Ascending aorta (tissue), 2 donors: ENCODE measurements around the gene PDE5A. TPM values are rescaled to one million over a fixed set of nuclear protein-coding genes. Genes with fewer than 3 reads are reported as not detected.

Experiments
- DNase-seq, 2 donors: peaks; one replicate each; pipeline ENCODE4 v3.0.0-alpha.2; 2019; ENCODE audit warnings: low spot score in 2 of 2
- H3K27ac ChIP-seq, 2 donors: fragments of 200-600 bp; sonication (generic); one replicate each; pipeline ENCODE4 v1.5.1; 2016 to 2017; ENCODE audit warnings: mild to moderate bottlenecking in 1 of 2
- H3K27me3 ChIP-seq: fragments of 200-600 bp; sonication (generic); one replicate; pipeline ENCODE4 v1.5.1; 2017
- H3K36me3 ChIP-seq, 2 donors: fragments of 200-600 bp; sonication (generic); one replicate each; pipeline ENCODE4 v1.5.1; 2016
- H3K4me1 ChIP-seq, 2 donors: fragments of 200-600 bp; sonication (generic); one replicate each; pipeline ENCODE4 v1.5.1; 2016 to 2017; ENCODE audit warnings: mild to moderate bottlenecking in 1 of 2
- H3K4me3 ChIP-seq, 2 donors: fragments of 200-600 bp; sonication (generic); one replicate each; pipeline ENCODE4 v1.5.1; 2016 to 2017; ENCODE audit warnings: mild to moderate bottlenecking in 1 of 2
- H3K9me3 ChIP-seq, 2 donors: fragments of 200-600 bp; sonication (generic); one replicate each; pipeline ENCODE4 v1.5.1; 2016
- CTCF ChIP-seq, 3 experiments: fragments of 200-600 bp in 2 of 3; fragments of 450-650 bp in 1 of 3; sonication (generic) in 2 of 3; IDR thresholded peaks; one replicate each; pipeline ENCODE4 v1.5.1; 2016 to 2019; ENCODE audit warnings: antibody characterized with exemption in 3 of 3, mild to moderate bottlenecking in 1 of 3, moderate library complexity in 1 of 3
- intact Hi-C: fragments of 100-400 bp; cut with DNase I; formaldehyde crosslinking; loops from one replicate; pipeline ENCODE4 v1.15.1; 2023
- total RNA-seq: library from RNA; depleted of rRNA; stranded (reverse); fragments of >200 nt; gene quantifications from one replicate; pipeline ENCODE4 v1.1.0, GENCODE V29; 2016

Gene PDE5A
- total RNA-seq, 1 donor from 2014 or later: 39.7 TPM

DNA sequence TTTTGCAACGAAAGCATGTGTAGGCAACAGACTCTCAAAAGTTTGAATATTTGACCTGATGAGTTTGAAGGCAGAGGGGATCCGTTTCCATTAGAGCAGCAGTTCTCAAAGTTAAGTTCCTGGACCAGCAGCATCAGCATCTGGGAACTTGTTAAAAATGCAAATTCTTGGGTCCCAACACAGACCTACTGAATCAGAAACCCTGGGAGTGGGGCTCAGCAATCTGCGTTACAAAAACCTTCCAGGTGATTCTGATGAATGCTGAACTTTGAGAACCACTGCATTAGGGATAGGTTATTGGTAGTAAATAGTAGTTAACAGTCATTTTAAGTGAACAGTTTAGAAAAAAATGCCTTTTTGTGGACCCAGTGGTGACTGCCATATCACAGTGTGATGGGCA lies 98.8 kb downstream of the PDE5A start:
- H3K27ac ChIP-seq: peak overlapping the region; percentile 52 to 58
- no peak for TF ChIP-seq CTCF (IDR thresholded peaks at IDR 0.05)
- H3K4me3 ChIP-seq: no peak overlapping the region
- no peaks in the 10 kb centered on the region for H3K27me3 ChIP-seq
- H3K36me3 ChIP-seq: peaks cover 17 to 20% of the 10 kb centered on the region in 2 donors
- intact Hi-C loops: no loop called here
- no peaks in the 10 kb centered on the region for H3K9me3 ChIP-seq
- DNase-seq: no peak
- peaks cover 4 to 26% of the 10 kb centered on the region in 2 donors for H3K4me1 ChIP-seq

DNA sequence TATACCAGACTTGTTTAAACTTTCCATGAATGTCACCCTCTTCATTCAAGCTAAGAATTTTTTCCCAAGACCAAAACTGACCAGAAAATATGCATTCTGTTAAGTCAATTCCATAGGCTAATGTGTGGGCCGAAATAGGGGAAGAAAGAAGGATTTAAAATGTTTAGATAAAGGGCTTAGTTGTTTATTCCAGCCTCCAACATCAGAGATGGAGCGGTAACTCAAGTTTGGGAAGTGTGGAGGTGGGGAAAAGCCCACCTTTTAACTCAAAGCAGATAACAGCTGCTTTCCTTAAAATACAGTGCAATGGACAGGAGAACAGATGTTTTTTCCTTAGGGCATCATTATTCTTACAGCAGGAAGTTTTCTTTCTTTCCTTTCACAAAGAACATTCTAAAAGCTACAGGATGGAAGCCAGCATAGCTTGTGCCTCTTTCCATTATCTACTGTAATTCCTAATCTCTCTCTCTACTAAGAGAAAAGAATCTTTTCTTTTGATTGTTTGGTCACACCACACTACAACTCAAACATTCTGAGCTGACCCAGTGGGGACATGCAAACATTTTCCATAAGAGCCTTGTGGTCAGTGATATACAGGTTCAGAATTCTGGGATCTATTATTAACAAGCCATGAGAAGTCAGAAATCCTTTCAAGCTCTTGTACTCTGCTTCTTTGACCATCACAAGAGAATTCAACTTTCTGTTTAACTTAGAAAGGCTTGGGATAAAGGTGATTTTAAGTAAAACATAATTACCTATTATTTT lies 101.6 kb downstream of the PDE5A start:
- Histone ChIP-seq H3K4me3 (no peak overlapping the region), H3K27me3 (no peaks in the 10 kb centered on the region), H3K4me1 (peaks cover 4 to 33% of the 10 kb centered on the region in 2 donors), H3K36me3 (peaks cover 14% of the 10 kb centered on the region in 2 donors), H3K27ac (peak overlapping the region; percentile 79 to 86), H3K9me3 (no peaks in the 10 kb centered on the region)
- no peak for TF ChIP-seq CTCF (IDR thresholded peaks at IDR 0.05)
- DNase-seq: no peak
- intact Hi-C loops: no loop called here

- Histone ChIP-seq H3K27me3 (no peaks in the 10 kb centered on the region), H3K4me1 (peaks cover 4 to 33% of the 10 kb centered on the region in 2 donors)
Observed at GRCh38 chr4:119525771-119526712, 102.6 kb downstream of the PDE5A start.

GRCh38 chr4:119525005-119525749 lies 103.4 kb downstream of the PDE5A start:
- intact Hi-C loops: no loop called here
- no peaks in the 10 kb centered on the region for H3K27me3 ChIP-seq
- no peaks in the 10 kb centered on the region for H3K9me3 ChIP-seq
- peaks cover 13 to 23% of the 10 kb centered on the region in 2 donors for H3K36me3 ChIP-seq
- H3K4me1 ChIP-seq: peaks cover 4 to 33% of the 10 kb centered on the region in 2 donors
- peak overlapping the region in 1 of 2 donors; percentile 8 for H3K4me3 ChIP-seq
- no peak for TF ChIP-seq CTCF (IDR thresholded peaks at IDR 0.05)
- DNase-seq: no peak
- H3K27ac ChIP-seq: peak overlapping the region; percentile 79 to 86

More at GRCh38 chr4:119525771-119526712, 102.6 kb downstream of the PDE5A start:
- TF ChIP-seq CTCF (IDR thresholded peaks at IDR 0.05): no peak
- intact Hi-C loops: no loop called here
- no peak overlapping the region for H3K4me3 ChIP-seq
- H3K27ac ChIP-seq: peak overlapping the region; percentile 79 to 86
- H3K9me3 ChIP-seq: no peaks in the 10 kb centered on the region
- no peak for DNase-seq
- peaks cover 9 to 15% of the 10 kb centered on the region in 2 donors for H3K36me3 ChIP-seq

GRCh38 chr4:119523399-119523798 lies 105.2 kb downstream of the PDE5A start:
- DNase-seq: no peak
- H3K4me3 ChIP-seq: no peak overlapping the region
- intact Hi-C loops: no loop called here
- peaks cover 9 to 19% of the 10 kb centered on the region in 2 donors for H3K36me3 ChIP-seq
- peaks cover 6 to 34% of the 10 kb centered on the region in 2 donors for H3K4me1 ChIP-seq
- no peak for TF ChIP-seq CTCF (IDR thresholded peaks at IDR 0.05)
- H3K27me3 ChIP-seq: no peaks in the 10 kb centered on the region
- peak overlapping the region; percentile 79 to 86 for H3K27ac ChIP-seq
- H3K9me3 ChIP-seq: no peaks in the 10 kb centered on the region
